CD4-positive, alpha-beta T cell (primary cell): ENCODE data around the gene PRKCH. TPM values are rescaled to one million over a fixed set of nuclear protein-coding genes. Genes with fewer than 3 reads are reported as not detected.

Experiments
- ATAC-seq: fragments of 200-7000 bp; cut with Tn5 transposase; one replicate; pipeline ENCODE4 v1.10.0; 2022; ENCODE audit warnings: mild to moderate bottlenecking; ENCODE audit not compliant: poor library complexity
- CTCF ChIA-PET: fragments of 350-600 bp; sonication (Branson Sonifier 250); formaldehyde crosslinking; loops from one replicate; lab custom pipeline; 2021; ENCODE audit warnings: antibody characterized with exemption, inconsistent platforms; lab: Charles Lee
- POLR2A ChIA-PET: fragments of 350-600 bp; sonication (Branson Sonifier 250); formaldehyde crosslinking; loops from one replicate; lab custom pipeline; 2021; ENCODE audit warnings: antibody characterized with exemption, inconsistent platforms; lab: Charles Lee
- DNase-seq, 14 experiments: peaks; one replicate each; pipeline ENCODE4 v3.0.0-alpha.2; 2013 to 2020; ENCODE audit warnings: mixed read lengths in 2 of 14
- H3K27ac ChIP-seq, 2 donors: one replicate each; pipeline versions ENCODE4 v1.5.1 to v1.7.0; 2013; ENCODE audit warnings: low read length in 2 of 2, low read depth in 1 of 2, mild to moderate bottlenecking in 1 of 2
- H3K27me3 ChIP-seq, 2 experiments: 1 replicate in 1 of 2; 2 replicates in 1 of 2; pipeline versions ENCODE4 v1.6.1 to v1.7.0; 2013; ENCODE audit warnings: low read length in 2 of 2, control low read depth in 1 of 2, mild to moderate bottlenecking in 1 of 2, moderate library complexity in 1 of 2; ENCODE audit not compliant: insufficient read depth in 2 of 2, control insufficient read depth in 1 of 2
- H3K36me3 ChIP-seq: one replicate; pipeline ENCODE4 v1.6.1; 2013; ENCODE audit warnings: low read length, control low read depth; ENCODE audit not compliant: insufficient read depth
- H3K4me1 ChIP-seq: one replicate; pipeline ENCODE4 v1.6.1; 2013; ENCODE audit warnings: low read length, control low read depth; ENCODE audit not compliant: insufficient read depth
- H3K4me3 ChIP-seq: one replicate; pipeline ENCODE4 v1.5.1; 2013; ENCODE audit warnings: mild to moderate bottlenecking, low read length, moderate library complexity
- H3K9me3 ChIP-seq, 2 experiments: 1 replicate in 1 of 2; 2 replicates in 1 of 2; pipeline versions ENCODE4 v1.6.1 to v1.7.0; 2013; ENCODE audit warnings: low read length in 2 of 2, mild to moderate bottlenecking in 2 of 2, control low read depth in 1 of 2, moderate library complexity in 1 of 2; ENCODE audit not compliant: control insufficient read depth in 1 of 2, insufficient read depth in 1 of 2
- H3K27ac Mint-ChIP-seq: one replicate; pipeline ENCODE4 v1.8.0; 2020; ENCODE audit warnings: mixed read lengths
- H3K27me3 Mint-ChIP-seq: one replicate; pipeline ENCODE4 v1.8.0; 2021; ENCODE audit warnings: mixed read lengths
- H3K36me3 Mint-ChIP-seq: one replicate; pipeline ENCODE4 v1.8.0; 2021; ENCODE audit warnings: low read depth, mixed read lengths
- H3K4me1 Mint-ChIP-seq: one replicate; pipeline ENCODE4 v1.8.0; 2021; ENCODE audit warnings: low read depth, mixed read lengths
- H3K4me3 Mint-ChIP-seq: one replicate; pipeline ENCODE4 v1.8.0; 2020; ENCODE audit warnings: mild to moderate bottlenecking, mixed read lengths
- H3K9me3 Mint-ChIP-seq: one replicate; pipeline ENCODE4 v1.8.0; 2020; ENCODE audit warnings: mixed read lengths
- intact Hi-C, 2 experiments: fragments of 100-400 bp; cut with DNase I in 1 of 2; cut with micrococcal nuclease in 1 of 2; formaldehyde crosslinking; loops; one replicate each; pipeline versions ENCODE4 v1.15.1 to v1.9.0; 2023 to 2025; cut with DNase I, micrococcal nuclease
- total RNA-seq, 174 experiments: library from RNA in 2 of 174; stranded (reverse) in 2 of 174; gene quantifications; one replicate each; pipeline ENCODE4 v1.2.3 and lab custom pipeline; 2021 to 2026
- TF ChIP-seq, protein P1 (sequence below): fragments of 200-600 bp; IDR thresholded peaks from one replicate; pipeline ENCODE4 v1.8.0; 2022; ENCODE audit warnings: antibody characterized with exemption, mild to moderate bottlenecking

The PRKCH gene
- total RNA-seq, 2 experiments from 2014 or later: 378 to 385 TPM

DNA sequence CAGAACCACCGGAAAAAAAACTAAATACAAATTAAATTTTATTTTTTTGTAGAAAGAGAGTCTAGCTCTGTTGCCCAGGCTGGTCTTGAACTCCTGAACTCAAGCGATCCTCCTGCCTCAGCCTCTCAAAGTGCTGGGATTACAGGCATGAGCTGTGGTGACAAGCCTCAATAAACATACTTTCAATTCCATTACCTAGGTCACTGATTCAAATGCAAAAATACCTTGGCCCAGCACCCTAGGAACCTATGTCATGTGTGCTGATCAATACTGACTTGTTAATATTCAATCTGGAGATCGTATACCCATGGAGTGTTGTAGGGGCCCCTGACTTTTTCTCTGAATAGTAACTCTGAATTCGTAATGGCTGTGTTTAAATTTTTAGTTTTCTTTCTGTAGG, 33.2 kb upstream of the PRKCH start:
- Mint-ChIP-seq H3K27me3 (no peaks in the 10 kb centered on the region), H3K27ac (no peak overlapping the region), H3K4me1 (peaks cover 17% of the 10 kb centered on the region), H3K36me3 (no peaks in the 10 kb centered on the region), H3K4me3 (no peak overlapping the region), H3K9me3 (no peaks in the 10 kb centered on the region)
- H3K27ac ChIP-seq: no peak overlapping the region
- no peaks in the 10 kb centered on the region for H3K9me3 ChIP-seq
- no peaks in the 10 kb centered on the region for H3K36me3 ChIP-seq
- H3K4me3 ChIP-seq: no peak overlapping the region
- H3K4me1 ChIP-seq: peaks cover 4% of the 10 kb centered on the region
- ATAC-seq: no peak
- ChIA-PET POLR2A (interaction anchor here (1.4 kb wide), 1 partner anchor 8 kb away, joined by 3 read pairs; no protein-coding TSS in a partner anchor), CTCF (no interaction called here)
- TF ChIP-seq, protein P1, sequence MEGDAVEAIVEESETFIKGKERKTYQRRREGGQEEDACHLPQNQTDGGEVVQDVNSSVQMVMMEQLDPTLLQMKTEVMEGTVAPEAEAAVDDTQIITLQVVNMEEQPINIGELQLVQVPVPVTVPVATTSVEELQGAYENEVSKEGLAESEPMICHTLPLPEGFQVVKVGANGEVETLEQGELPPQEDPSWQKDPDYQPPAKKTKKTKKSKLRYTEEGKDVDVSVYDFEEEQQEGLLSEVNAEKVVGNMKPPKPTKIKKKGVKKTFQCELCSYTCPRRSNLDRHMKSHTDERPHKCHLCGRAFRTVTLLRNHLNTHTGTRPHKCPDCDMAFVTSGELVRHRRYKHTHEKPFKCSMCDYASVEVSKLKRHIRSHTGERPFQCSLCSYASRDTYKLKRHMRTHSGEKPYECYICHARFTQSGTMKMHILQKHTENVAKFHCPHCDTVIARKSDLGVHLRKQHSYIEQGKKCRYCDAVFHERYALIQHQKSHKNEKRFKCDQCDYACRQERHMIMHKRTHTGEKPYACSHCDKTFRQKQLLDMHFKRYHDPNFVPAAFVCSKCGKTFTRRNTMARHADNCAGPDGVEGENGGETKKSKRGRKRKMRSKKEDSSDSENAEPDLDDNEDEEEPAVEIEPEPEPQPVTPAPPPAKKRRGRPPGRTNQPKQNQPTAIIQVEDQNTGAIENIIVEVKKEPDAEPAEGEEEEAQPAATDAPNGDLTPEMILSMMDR: no peak
- H3K27me3 ChIP-seq: no peaks in the 10 kb centered on the region
- intact Hi-C loops: no loop called here
- DNase-seq: no peak

DNA sequence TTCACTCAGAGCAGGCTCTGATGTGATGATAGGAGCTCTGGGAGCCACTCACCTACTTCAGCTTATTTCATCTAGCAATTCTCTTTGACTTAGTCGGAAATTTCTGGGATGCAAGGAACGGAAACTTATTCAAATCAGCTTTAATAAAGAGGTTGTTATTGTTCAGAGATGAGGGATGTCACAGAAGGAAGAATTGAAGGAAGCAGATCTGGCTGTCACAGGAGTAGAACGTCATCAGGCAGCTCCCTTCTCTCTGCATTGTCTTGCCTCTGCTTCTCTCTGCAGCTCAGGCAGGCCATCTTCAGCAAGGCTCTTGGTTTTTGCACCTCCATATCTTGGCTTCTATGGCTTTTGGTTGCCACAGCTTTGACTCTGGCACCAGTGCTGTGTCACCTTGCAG, 32.7 kb upstream of the PRKCH start:
- Histone ChIP-seq H3K4me1 (peaks cover 4% of the 10 kb centered on the region), H3K27ac (no peak overlapping the region), H3K4me3 (no peak overlapping the region), H3K9me3 (no peaks in the 10 kb centered on the region), H3K27me3 (no peaks in the 10 kb centered on the region), H3K36me3 (no peaks in the 10 kb centered on the region)
- Mint-ChIP-seq H3K9me3 (no peaks in the 10 kb centered on the region), H3K4me3 (no peak overlapping the region), H3K27ac (no peak overlapping the region), H3K27me3 (no peaks in the 10 kb centered on the region), H3K36me3 (no peaks in the 10 kb centered on the region), H3K4me1 (peaks cover 17% of the 10 kb centered on the region)
- TF ChIP-seq, protein P1: no peak
- intact Hi-C loops: no loop called here
- ATAC-seq: no peak
- DNase-seq: no peak
- ChIA-PET CTCF (no interaction called here), POLR2A (interaction anchor here (1.4 kb wide), 1 partner anchor 8 kb away, joined by 3 read pairs; no protein-coding TSS in a partner anchor)

DNA sequence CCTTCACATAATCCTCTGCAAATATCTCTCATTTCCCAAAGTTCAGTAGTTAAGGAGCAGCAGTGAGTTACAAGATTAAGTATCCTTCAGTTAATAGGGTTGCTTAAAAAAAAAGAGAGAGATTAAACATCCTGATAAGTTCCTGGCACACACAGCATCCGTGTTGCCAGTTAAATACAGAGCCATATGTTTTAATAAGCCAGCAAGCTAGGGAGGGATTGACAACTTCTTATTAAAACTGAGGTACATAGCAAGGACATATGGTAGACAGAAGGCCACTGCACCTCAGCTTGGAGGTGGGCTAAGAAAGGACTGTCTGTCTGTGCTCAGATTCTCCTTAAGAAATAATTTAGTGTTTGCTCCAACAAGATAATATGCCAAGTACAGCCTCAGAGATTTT, 30.7 kb upstream of the PRKCH start:
- Mint-ChIP-seq H3K27ac (no peak overlapping the region), H3K4me3 (no peak overlapping the region), H3K27me3 (no peaks in the 10 kb centered on the region), H3K9me3 (no peaks in the 10 kb centered on the region), H3K36me3 (no peaks in the 10 kb centered on the region), H3K4me1 (peaks cover 8% of the 10 kb centered on the region)
- no peaks in the 10 kb centered on the region for H3K27me3 ChIP-seq
- ChIA-PET POLR2A (no interaction called here), CTCF (interaction anchor here (0.7 to 0.8 kb wide), 2 partner anchors 10 to 96 kb away, joined by 3 to 4 read pairs; no protein-coding TSS in a partner anchor)
- intact Hi-C loops: no loop called here
- no peaks in the 10 kb centered on the region for H3K36me3 ChIP-seq
- DNase-seq (no peak), ATAC-seq (no peak)
- H3K4me1 ChIP-seq: no peaks in the 10 kb centered on the region
- TF ChIP-seq, protein P1: no peak
- no peaks in the 10 kb centered on the region for H3K9me3 ChIP-seq
- no peak overlapping the region for H3K4me3 ChIP-seq
- H3K27ac ChIP-seq: no peak overlapping the region
